Sciatic nerve (tissue), 2 donors: ENCODE measurements around the gene DAP. TPM values are rescaled to one million over a fixed set of nuclear protein-coding genes. Genes with fewer than 3 reads are reported as not detected.
"Not testable (repeated sequence)": the region's sequence is repeated elsewhere in the genome, so short reads cannot be mapped to it uniquely, and the experiment has no call there.

ENCODE experiments used
- ATAC-seq: fragments of 200-7000 bp; cut with Tn5 transposase; one replicate; pipeline ENCODE4 v1.9.1; 2020; ENCODE audit warnings: mild to moderate bottlenecking, moderate library complexity
- DNase-seq: peaks from one replicate; pipeline ENCODE4 v3.0.0-alpha.2; 2020; ENCODE audit warnings: low spot score
- intact Hi-C: fragments of 100-400 bp; cut with DNase I; formaldehyde crosslinking; loops from one replicate; pipeline ENCODE4 v1.14.2; 2022
- total RNA-seq: library from RNA; stranded (reverse); fragmentation: NEBNext Ultra II Directional; extraction: Animal tissue kit (Norgen Biotek cat#: 25700); gene quantifications from one replicate; pipeline ENCODE4 v1.2.1, GENCODE V29; 2021
- donor health status: DM: no; HTN: no; CAD: no.
- donor health status: DM: no; HTN: no; CAD: no.

DAP gene
- total RNA-seq, 1 donor from 2014 or later, result 65.4 TPM

DNA sequence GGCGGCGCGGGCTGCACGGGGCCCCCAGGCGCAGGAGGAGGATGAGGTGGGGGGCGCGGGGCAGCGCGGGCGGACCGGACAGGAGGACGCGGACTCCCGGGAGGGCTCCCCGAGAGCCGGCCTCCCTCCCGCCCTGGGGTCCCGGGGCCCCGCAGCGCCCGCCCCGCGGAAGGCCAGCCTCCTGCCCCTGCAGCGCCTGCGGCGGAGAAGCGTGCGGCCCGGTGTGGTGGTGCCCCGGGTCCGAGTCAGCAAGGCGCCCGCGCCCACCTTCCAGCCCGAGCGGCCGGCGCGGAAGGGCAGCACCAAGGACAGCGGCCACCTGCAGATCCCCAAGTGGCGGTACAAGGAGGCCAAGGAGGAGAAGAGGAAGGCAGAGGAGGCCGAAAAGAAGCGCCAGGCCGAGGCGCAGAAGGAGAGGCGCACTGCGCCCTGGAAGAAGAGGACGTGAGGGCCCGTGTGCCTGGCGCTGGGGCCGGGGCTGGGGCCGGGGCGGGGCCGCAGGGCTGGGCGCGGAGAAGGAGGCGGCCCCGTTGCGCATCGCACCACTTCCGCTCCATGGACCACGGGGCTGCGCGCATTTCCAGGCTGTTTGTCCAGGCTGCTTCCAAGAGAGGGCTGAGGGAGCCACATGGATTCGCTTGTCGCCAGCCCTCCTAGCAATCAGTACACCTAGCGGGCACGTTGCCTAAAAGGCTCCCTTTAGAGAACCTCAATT, 111.2 kb downstream of the DAP start:
- no peak for DNase-seq
- no peak for ATAC-seq
- intact Hi-C loops, result no loop called here

DNA sequence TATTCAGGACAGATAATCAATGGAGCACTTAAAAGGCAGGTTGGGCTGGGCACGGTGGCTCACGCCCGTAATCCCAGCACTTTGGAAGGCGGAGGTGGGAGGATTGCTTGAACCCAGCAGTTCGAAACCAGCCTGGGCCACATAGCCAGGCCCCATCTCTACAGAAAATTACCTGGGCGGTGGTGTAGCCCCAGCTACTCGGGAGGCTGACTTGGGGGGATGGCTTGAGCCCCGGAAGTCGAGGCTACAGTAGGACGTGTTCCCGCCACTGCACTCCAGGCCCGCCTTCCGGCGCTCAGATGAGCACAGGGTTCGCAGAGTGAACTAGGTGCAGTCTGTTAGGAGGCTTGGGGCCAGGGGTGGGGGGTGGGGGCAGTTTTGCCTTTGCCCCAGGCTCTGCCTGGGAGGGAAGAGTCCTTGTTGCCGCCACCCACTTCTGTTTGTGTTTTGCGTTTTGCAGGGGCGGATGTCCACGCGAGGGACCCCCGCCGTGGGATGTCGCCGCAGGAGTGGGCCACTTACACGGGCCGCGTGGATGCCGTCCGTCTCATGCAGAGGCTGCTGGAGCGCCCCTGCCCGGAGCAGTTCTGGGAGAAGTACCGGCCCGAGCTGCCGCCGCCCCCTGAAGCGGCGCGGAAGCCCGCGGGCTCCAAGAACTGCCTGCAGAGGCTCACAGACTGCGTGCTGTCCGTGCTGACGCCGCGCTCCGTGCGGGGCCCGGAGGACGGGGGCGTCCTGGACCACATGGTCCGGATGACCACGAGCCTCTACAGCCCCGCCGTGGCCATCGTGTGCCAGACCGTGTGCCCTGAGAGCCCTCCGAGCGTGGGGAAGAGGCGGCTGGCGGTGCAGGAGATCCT, 112.0 kb downstream of the DAP start:
- DNase-seq, result no peak
- no peak for ATAC-seq
- intact Hi-C loops, result no loop called here

DNA sequence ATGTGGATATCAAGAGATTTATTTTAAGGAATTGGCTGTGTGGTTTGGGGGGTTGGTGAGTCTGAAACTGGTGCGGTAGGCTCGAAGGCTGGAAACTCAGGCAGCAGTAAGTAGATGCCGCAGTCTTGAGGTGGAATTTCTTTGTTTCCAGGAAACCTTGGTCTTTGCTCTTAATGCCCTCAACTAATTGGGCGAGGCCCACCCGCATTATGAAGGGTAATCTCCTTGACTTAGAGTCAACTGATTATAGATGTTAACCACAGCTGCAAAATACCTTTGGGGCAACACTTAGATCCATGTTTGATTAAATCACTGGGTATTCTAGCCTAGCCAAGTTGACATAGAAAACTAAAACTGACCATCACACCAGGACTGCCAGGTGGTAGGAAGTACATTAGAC, 113.4 kb downstream of the DAP start:
- DNase-seq, result no peak
- intact Hi-C loops, result no loop called here

DNA sequence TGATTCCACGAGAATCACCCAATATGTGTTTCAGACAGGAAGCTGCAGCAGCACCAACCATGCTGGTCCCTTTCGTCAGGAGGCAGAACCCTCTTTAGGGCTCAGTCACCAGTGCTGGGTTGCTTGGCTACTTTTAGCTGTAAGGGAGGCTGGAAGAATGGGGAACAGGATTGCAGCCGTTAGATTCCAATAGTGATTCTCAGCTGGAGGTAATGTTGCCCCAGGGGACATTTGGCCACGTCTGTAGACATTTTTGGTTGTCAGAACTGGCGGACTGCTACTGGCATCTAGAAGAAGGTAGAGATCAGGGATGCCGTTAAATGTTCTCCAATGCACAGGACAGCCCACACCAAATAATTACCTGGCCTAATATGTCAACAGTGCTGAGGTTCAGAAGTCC, 115.4 kb downstream of the DAP start:
- no peak for DNase-seq
- intact Hi-C loops, result no loop called here
- ATAC-seq, result no peak

More for the DNA sequence above, 113.4 kb downstream of the DAP start:
- no peak for ATAC-seq

DNA sequence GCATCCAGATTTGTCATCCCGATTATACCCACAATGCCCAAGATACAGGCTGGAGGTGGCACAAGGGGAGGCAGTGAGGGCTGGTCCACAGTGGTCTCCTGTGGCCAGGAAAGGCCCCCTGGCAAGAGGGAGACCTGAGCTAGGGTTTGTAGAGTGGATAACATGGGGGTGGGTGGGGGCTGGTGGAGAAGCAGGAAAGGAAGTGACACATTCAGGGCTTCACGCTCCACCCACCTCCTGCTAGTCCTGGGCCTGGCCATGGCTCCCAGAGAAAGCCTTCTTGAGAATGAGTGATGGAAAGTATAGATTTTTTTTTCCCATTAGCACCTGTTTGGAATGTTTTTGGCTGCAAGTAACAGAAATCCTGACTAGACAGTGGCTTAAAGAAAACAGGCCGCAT, 115.9 kb downstream of the DAP start:
- intact Hi-C loops, result no loop called here
- ATAC-seq, result no peak
- DNase-seq, result no peak

DNA sequence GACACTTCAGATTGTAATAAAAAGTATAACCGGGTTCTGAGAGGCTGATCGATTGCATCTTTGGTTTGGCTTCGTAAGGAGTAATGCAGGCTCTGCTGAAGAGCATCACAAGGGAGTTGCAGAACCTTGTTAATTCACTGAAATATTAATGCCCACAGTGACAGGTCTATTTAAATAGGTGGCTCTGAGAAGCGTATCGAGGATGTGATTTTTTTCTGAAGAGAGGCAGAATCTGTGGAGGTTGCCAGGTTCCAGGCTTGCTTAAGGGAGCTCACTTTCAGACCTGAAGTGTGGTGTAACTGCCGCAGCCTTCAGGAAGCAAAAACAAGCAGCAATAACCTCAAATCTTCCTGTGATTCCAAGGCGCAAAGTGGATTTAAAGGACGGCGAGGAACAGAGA, 116.8 kb downstream of the DAP start:
- no peak for ATAC-seq
- DNase-seq, result no peak
- intact Hi-C loops, result no loop called here

DNA sequence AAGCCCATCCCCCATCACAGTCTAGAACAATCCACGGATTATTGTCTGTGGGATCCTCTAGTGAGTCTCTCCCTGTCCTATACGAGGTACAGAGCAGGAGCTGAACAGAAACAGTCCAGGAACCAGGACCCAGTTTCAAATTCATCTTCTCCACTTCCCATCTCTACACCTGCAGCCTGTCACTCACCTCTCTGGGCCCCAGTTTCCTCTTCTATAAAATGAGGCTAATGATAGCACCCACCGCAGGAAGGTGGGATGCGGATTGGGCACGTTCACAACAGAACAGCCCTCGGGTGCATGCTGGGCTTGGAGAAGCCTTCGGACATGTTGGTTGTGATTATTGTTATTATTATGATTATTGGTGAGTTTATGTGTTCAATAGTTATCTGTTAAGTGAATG, 118.7 kb downstream of the DAP start:
- intact Hi-C loops, result no loop called here
- DNase-seq (no peak), ATAC-seq (no peak)

DNA sequence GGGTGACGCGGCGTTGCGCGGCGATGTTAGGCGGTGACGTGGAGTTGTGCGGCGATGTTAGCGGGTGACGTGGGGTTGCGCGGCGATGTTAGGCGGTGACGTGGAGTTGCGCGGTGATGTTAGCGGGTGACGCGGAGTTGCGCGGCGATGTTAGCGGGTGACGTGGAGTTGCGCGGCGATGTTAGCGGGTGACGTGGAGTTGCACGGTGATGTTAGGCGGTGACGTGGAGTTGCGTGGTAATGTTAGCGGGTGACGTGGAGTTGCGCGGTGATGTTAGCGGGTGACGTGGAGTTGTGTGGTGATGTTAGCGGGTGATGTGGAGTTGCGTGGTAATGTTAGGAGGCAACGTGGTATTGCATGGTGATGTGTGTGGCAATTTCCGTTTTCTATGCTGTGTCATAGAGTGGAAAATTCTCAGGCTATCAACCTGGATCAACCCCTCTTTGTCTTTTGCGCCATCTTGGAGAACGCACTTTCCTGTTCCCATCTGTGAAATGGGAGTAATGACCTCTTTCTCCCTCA, 121.1 kb downstream of the DAP start:
- intact Hi-C loops, result no loop called here
- no peak for ATAC-seq
- DNase-seq, result no peak

DNA sequence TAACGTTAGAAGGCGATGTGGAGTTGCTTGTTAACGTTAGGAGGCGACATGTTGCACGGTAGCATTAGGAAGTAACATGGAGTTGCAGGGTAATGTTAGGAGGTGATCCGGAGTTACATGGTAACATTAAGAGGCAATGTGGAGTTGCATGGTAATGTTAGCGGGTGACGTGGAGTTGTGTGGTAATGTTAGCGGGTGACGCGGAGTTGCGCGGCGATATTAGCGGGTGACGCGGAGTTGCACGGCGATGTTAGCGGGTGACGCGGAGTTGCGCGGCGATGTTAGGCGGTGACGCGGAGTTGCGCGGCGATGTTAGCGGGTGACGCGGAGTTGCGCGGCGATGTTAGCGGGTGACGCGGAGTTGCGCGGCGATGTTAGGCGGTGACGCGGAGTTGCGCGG, 122.3 kb downstream of the DAP start:
- intact Hi-C loops, ATAC-seq, DNase-seq: not testable (repeated sequence)

DNA sequence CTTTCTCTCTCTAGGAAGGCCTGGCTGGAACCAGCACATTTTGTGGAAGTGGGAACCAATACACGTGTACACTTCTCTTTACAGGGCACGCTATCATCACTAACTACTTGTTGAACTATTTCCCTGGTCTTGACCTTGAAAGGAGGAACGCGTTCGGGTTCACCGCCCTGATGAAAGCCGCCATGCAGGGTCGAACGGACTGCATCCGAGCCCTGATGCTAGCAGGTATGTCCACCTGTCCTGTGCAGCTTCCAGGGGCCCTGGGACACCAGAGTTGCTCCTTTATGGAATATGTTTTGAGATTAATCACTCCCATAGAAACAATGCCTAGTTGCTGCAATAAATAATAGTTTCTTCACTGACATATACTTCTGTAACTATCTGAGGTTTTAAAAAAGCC, 123.1 kb downstream of the DAP start:
- no peak for ATAC-seq
- intact Hi-C loops, result no loop called here
- no peak for DNase-seq

DNA sequence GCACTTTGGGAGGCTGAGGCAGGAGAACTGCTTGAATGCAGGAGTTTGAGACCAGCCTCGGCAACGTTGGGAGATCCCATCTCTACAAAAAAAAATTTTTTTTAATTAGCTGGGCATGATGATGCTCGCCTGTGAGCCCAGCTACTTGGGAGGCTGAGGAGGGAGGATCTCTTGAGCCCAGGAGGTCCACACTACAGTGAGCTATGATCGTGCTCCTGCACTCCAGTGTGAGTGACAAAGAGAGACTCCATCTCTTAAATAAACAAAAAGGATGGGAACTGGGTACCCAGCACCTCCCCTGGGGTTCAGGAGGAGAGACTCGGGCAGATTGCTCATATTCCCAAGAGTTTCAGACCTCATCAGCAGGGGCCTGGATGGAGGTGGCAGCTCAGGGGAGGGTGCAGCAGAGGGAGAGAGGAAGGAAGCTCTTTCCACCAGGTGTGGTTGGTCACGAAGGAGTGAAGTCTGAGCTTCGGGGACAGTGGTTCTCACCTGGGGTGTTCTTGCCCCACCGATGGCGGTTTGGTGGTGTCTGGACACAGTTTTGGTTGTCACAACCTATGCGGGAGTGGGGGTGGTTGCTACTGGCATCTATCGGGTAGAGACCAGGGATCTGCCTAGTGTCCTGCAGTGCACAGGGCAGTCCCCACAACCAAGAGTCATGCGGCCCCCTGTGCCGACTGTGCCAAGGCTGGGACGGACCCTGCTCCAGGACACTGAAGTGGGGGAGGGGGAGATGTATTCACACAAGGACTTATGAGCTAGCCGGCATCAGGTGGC, 124.5 kb downstream of the DAP start:
- intact Hi-C loops, result no loop called here
- DNase-seq, result no peak
- ATAC-seq, result no peak

DNA sequence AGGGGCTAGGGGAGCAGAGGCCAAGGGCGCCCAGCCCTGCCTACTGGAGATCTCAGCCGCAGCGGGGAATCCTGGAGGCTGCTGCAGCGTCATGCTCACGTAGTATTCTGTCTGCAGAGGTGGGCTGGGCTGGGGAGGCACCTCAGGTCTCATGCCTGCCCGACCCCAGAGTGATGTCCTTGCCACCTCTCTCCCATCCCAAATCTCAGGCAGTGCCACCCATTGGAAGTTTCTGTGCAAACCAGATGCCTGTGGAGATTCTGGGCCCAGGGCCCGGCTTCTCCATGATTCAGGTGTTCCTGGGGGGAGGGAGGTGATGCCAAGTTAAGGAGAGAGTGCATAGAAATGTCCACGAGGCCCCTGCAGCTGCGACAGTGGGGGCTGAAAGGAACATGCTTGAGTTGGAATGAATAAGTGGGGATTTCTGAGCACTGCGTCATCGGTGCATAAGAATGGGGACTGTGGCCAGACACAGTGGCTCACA, 125.1 kb downstream of the DAP start:
- ATAC-seq (no peak), DNase-seq (no peak)
- intact Hi-C loops, result no loop called here

DNA sequence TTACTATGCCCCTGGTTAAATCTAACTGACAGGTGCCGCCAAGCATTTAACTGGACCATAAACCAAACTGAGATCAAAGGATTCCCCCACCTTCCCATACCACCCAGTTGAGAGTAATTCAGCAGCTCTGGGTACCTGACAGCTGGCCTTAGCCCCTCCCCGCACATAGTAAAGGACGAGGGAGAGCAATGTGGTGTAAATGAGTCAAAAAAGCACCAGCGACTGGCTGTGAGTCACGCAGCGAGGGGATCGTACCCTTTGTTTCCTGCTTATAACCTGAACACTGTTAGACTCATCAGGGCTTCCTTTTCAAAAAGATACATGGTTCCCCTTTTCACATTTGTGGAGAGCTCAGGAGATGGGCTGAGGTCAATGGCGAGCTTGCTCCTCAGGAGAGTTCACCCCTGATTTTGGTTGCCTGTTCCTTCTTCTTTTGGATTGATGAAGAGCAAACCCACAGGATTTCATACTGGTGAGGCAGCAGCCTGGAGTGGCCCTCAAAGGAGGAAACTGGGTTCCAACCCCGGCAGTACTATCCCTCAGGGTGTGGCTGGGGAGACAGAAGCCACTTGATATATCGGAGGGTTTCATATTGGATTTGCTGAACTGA, 125.7 kb downstream of the DAP start:
- intact Hi-C loops, result no loop called here
- DNase-seq (no peak), ATAC-seq (no peak)

DNA sequence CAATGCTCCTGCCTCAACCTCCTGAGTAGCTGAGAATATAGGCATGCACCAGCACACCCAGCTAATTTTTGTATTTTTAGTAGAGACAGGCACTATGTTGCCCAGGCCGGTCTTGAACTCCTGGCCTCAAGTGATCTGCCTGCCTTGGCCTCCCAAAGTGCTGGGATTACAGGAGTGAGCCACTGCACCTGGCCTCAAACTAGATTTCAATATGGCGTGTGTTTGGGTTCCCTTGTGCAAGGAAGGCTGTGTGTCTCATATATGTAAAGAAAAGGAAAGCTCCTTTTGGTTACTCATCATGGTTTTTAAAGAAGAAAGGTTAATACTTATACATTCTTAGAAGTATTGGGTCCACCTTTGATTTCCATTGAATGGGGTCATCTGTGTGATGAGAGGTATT, 126.5 kb downstream of the DAP start:
- no peak for ATAC-seq
- intact Hi-C loops, result no loop called here

DNA sequence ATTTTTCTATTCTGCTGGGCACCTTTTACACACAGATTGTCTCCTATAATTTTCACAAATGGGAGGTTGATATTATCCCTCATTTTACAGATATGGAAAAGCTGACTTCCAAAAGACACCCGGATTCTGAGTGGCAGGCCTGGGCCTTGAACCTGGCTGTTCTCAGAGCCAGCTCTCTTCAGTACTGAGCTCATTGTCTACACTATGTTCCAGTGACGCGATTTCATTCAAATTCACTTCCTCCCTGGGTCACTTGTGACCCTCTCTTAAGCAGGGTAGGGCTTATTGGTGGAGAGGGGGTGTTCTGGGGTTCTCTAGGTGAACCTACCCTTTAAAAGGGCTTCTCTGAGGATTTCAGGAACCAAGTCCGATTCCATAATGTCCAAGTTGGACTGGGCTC, 127.0 kb downstream of the DAP start:
- ATAC-seq (no peak), DNase-seq (no peak)
- intact Hi-C loops, result no loop called here

More for the DNA sequence above, 126.5 kb downstream of the DAP start:
- no peak for DNase-seq

DNA sequence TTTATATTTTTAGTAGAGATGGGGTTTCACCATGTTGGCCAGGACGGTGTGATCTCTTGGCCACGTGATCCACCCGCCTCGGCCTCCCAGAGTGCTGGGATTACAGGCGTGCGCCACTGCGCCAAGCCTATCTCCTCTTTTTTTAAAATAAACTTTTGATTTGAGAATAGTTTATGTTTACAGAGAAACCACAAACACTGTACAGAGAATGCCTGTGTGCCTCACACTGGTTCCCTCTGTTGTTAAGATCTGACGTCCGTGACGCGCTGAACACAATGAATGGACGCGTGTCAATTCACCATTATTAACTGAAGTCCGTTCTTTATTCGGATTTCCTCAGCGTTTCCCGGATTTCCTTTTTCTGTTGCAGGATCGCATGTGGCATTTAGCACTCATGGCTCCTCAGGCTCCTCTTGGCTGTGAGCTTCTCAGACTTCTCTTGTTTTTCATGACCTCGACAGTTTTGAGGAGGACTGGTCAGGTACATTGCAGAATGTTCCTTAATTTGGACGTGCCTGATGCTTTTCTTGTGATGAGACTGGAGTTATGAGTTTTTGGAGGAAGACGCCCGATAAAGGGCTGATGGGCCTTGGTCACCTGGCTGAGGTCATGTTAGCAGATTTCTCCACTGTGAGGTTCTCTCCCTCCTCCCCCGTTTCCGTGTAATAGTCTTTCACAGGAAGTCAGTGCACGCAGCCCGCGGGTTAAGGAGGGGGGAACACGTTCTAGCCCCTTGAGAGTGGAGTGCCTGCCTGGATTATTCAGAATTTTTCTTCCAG, 127.6 kb downstream of the DAP start:
- ATAC-seq (no peak), DNase-seq (no peak)
- intact Hi-C loops, result no loop called here

DNA sequence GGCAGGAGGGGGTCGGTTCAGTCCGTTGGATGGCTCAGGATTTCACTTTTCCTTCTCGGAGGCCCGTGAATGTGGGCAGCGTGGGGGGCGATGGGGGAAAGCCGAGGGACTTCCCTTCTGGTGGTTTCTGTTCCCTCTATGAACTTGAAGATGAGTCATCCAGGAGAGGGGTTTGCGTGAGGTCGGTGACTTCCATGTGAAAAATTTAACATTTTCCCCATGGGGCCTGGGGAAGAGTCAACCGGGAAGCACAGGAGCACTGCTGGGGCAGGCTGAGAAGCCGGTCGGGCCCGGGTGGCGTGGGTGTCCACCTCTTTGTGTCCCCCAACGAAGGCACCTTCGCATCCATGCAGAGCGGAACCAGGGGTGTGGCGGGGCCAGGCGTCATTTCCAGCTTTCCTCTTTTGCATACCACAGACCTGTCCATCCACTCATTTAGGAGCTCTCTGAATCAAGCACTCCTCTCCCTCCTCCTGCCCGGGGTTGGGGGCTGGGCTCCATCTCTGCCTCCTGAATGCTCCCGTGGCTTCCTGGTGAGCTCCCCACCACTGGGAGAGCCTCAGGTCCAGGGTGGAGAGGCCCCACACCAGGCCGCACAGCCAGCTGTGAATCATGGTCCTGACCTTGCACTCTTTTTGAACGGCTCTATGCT, 128.8 kb downstream of the DAP start:
- ATAC-seq (no peak), DNase-seq (no peak)
- intact Hi-C loops, result no loop called here
